Mesodermal cell (in vitro differentiated cells): ENCODE results near the gene SPTBN5.

ENCODE experiments used
- H3K27ac ChIP-seq: 2 replicates; pipeline ENCODE4 v1.7.0; 2013; ENCODE audit warnings: mild to moderate bottlenecking, low read depth, low read length, moderate library complexity; ENCODE audit not compliant: severe bottlenecking
- H3K36me3 ChIP-seq: 2 replicates; pipeline ENCODE4 v1.7.1; 2013; ENCODE audit warnings: mild to moderate bottlenecking, low read length, moderate library complexity; ENCODE audit not compliant: control insufficient read depth, insufficient read depth
- H3K4me1 ChIP-seq: one replicate; pipeline ENCODE4 v1.7.1; 2013; ENCODE audit warnings: mild to moderate bottlenecking, low read length; ENCODE audit not compliant: insufficient read depth, control insufficient read depth, poor library complexity, severe bottlenecking
- H3K4me3 ChIP-seq: 2 replicates; pipeline ENCODE4 v1.7.0; 2013; ENCODE audit warnings: low read length, control low read depth, mild to moderate bottlenecking; ENCODE audit not compliant: insufficient read depth, poor library complexity, severe bottlenecking; ENCODE audit errors: extremely low read depth
- H3K9me3 ChIP-seq: 2 replicates; pipeline ENCODE4 v1.7.1; 2013; ENCODE audit warnings: mild to moderate bottlenecking, low read length, moderate library complexity; ENCODE audit not compliant: control insufficient read depth
- WGBS, 2 experiments: methylation state at CpG; one replicate each; pipeline ENCODE4 v1.1.5; 2013; ENCODE audit warnings: missing lambda C conversion rate in 2 of 2; ENCODE audit not compliant: insufficient coverage in 2 of 2; 5-methylcytosine and 5-hydroxymethylcytosine counted together

SPTBN5 gene

GRCh38 chr15:41926185-41927056 is 32.6 kb upstream of the SPTBN5 start:
- peaks cover 36% of the 10 kb centered on the region for H3K36me3 ChIP-seq
- WGBS, 2 experiments: 91% methylated on average over 8 of the region's 10 CpGs
- no peak overlapping the region for H3K27ac ChIP-seq
- H3K9me3 ChIP-seq: no peaks in the 10 kb centered on the region
- H3K4me3 ChIP-seq: no peak overlapping the region
- H3K4me1 ChIP-seq: peaks cover 25% of the 10 kb centered on the region

GRCh38 chr15:41925086-41925608 is 31.3 kb upstream of the SPTBN5 start:
- Histone ChIP-seq H3K27ac (no peak overlapping the region), H3K4me3 (no peak overlapping the region), H3K9me3 (no peaks in the 10 kb centered on the region), H3K36me3 (peaks cover 38% of the 10 kb centered on the region), H3K4me1 (peaks cover 32% of the 10 kb centered on the region)
- WGBS, 2 experiments: 96 to 97% methylated on average over 4 of the region's 7 CpGs

GRCh38 chr15:41923401-41923997 is 29.6 kb upstream of the SPTBN5 start:
- Histone ChIP-seq H3K36me3 (peaks cover 49% of the 10 kb centered on the region), H3K4me3 (no peak overlapping the region), H3K4me1 (peaks cover 25% of the 10 kb centered on the region), H3K9me3 (no peaks in the 10 kb centered on the region), H3K27ac (no peak overlapping the region)
- 71 to 94% methylated on average over 1 to 2 of the region's 3 CpGs for WGBS, 2 experiments

GRCh38 chr15:41922353-41922752 is 28.5 kb upstream of the SPTBN5 start:
- Histone ChIP-seq H3K4me3 (no peak overlapping the region), H3K4me1 (peaks cover 22% of the 10 kb centered on the region), H3K9me3 (no peaks in the 10 kb centered on the region), H3K36me3 (peaks cover 52% of the 10 kb centered on the region), H3K27ac (no peak overlapping the region)
- WGBS, 2 experiments: 93 to 94% methylated on average over 5 to 9 of the region's 9 CpGs

- Histone ChIP-seq H3K9me3 (no peaks in the 10 kb centered on the region), H3K36me3 (peaks cover 52% of the 10 kb centered on the region), H3K4me3 (no peak overlapping the region), H3K27ac (peak overlapping the region; percentile 3), H3K4me1 (peaks cover 20% of the 10 kb centered on the region)
- 81 to 90% methylated on average over 3 of the region's 5 CpGs for WGBS, 2 experiments
Measured at GRCh38 chr15:41921639-41922038, 27.8 kb upstream of the SPTBN5 start.

GRCh38 chr15:41921167-41921566 is 27.3 kb upstream of the SPTBN5 start:
- Histone ChIP-seq H3K4me1 (peaks cover 20% of the 10 kb centered on the region), H3K9me3 (no peaks in the 10 kb centered on the region), H3K36me3 (peaks cover 57% of the 10 kb centered on the region), H3K27ac (no peak overlapping the region), H3K4me3 (no peak overlapping the region)
- 91 to 94% methylated on average over 7 to 9 of the region's 9 CpGs for WGBS, 2 experiments

- Histone ChIP-seq H3K4me1 (peaks cover 20% of the 10 kb centered on the region), H3K27ac (no peak overlapping the region), H3K36me3 (peaks cover 55% of the 10 kb centered on the region), H3K9me3 (no peaks in the 10 kb centered on the region), H3K4me3 (no peak overlapping the region)
- WGBS, 2 experiments: 50 to 60% methylated on average over 1 of the region's 3 CpGs
Measured at GRCh38 chr15:41919954-41920538, 26.2 kb upstream of the SPTBN5 start.

GRCh38 chr15:41919201-41919820 is 25.5 kb upstream of the SPTBN5 start:
- Histone ChIP-seq H3K4me3 (no peak overlapping the region), H3K36me3 (peaks cover 48% of the 10 kb centered on the region), H3K9me3 (no peaks in the 10 kb centered on the region), H3K4me1 (peaks cover 20% of the 10 kb centered on the region), H3K27ac (no peak overlapping the region)
- 95% methylated on average over 28 to 30 of the region's 30 CpGs for WGBS, 2 experiments

GRCh38 chr15:41918506-41919126 is 24.8 kb upstream of the SPTBN5 start:
- Histone ChIP-seq H3K9me3 (no peaks in the 10 kb centered on the region), H3K36me3 (peaks cover 48% of the 10 kb centered on the region), H3K4me3 (no peak overlapping the region), H3K4me1 (peaks cover 20% of the 10 kb centered on the region), H3K27ac (no peak overlapping the region)
- WGBS, 2 experiments: 93 to 94% methylated on average over 8 of the region's 8 CpGs

GRCh38 chr15:41917767-41918430 is 24.0 kb upstream of the SPTBN5 start:
- Histone ChIP-seq H3K9me3 (no peaks in the 10 kb centered on the region), H3K27ac (no peak overlapping the region), H3K36me3 (peaks cover 55% of the 10 kb centered on the region), H3K4me1 (peaks cover 20% of the 10 kb centered on the region), H3K4me3 (no peak overlapping the region)
- 85 to 93% methylated on average over 7 to 8 of the region's 10 CpGs for whole genome bisulfite sequencing, 2 experiments
